IPS-18c (cell line): ENCODE results near the gene ZSWIM1.

Experiments
- H3K4me3 ChIP-seq: 2 replicates; pipeline ENCODE4 v1.7.0; 2013; ENCODE audit warnings: low read depth, mild to moderate bottlenecking, low read length, moderate library complexity; ENCODE audit not compliant: insufficient read depth
- H3K9me3 ChIP-seq: one replicate; pipeline ENCODE4 v1.6.1; 2013; ENCODE audit warnings: mild to moderate bottlenecking, low read length, moderate library complexity; ENCODE audit not compliant: control insufficient read depth, insufficient read depth

The ZSWIM1 gene

DNA sequence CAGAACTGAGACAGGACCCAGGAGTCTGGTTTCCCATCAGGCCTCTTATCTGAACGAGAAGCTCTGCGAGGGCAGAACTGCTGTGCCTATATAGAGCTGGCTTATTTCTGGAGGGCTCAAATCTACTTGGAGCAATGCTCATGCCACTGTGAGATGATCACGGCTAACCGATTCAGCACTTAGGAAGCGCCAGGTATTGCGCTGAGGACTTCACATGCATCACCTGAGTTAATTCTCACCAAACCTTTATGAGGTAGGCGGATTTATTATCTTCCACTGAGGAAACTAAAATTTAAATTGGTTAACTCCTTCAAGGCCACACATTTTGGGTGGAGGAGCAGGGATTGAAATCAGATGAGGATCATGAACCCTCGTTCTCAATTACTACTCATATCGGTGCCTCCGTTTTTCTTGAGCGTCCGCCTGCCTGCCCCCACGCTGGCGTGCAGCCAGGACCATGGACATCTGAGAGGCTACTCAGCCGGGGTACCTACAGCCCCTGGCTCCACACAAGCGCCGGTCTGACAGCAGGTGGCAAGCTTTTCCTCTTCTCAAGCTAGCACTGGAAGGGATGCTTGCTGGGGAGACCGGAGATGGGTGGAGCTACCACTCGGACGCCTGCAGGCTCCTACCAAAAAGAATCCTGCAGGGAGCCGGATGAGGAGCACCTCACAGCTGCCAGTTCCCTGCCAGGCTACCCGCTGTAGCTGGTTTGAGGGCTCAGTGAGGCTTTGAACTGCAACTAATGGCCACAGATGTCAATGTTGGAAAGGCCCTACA lies 52.4 kb downstream of the ZSWIM1 start:
- peak overlapping the region; percentile 96 for H3K4me3 ChIP-seq

DNA sequence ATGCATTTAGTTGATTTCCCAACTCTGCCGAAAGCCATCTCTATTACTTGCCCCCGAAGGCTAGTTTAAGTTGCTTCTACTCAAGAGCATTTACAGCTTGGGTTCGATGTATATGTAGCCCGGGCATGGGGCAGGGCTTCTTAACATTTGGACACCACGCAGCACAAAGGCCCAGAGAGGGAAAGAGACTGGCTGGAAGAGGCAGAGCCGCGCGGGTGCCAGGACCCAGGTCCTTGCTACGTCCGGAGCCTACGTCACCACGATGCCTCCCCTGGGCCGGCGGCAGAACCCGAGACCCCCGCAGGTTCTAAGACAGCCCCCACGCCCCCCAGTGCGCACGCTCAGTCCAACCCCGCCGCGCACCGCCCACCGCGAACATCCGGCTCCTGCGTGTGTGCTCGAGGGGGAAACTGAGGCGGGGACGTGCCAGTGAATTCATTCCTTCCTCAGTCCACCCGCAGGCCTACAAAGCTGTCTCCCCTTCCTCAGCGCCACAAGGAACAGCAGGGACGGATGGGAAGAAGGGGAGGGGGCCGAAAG lies 53.1 kb downstream of the ZSWIM1 start:
- H3K9me3 ChIP-seq: no peaks in the 10 kb centered on the region
- peak overlapping the region; percentile 96 for H3K4me3 ChIP-seq

More for the DNA sequence above, 52.4 kb downstream of the ZSWIM1 start:
- H3K9me3 ChIP-seq: no peaks in the 10 kb centered on the region
